ENCODE data around the gene PRDM16. TPM values are rescaled to one million over a fixed set of nuclear protein-coding genes. Genes with fewer than 3 reads are reported as not detected.

PRDM16 gene
- total RNA-seq, 1 experiment from 2014 or later = 0.17 TPM

DNA sequence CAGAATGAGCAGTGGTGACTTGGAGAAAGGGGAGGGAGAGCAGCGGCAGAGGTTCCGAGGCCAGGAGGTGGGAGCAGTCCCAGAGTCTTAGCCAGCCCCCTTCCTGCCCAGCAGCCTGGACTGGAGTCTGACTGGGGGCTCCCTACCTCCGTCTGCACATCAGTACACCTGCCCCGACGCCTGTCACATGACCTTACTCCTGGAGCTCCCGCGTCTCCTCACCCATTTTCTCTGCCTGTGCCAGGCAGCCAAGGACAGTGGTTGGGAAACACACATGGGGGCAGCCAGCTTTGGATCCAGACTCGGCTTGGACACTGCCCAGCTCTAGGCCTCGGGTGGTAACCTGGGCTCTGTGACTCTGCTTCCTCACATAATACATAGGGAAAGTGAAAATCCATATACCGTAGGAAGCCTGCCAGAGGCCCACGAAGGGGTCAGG, 30.9 kb upstream of the PRDM16 start:
- no peak for DNase-seq
- H3K9me3 ChIP-seq (ENCODE audit: control insufficient read depth, low read depth, low read length) = peaks cover 8% of the 10 kb centered on the region

More for the DNA sequence above, 30.9 kb upstream of the PRDM16 start:
- Histone ChIP-seq H3K4ac (ENCODE audit: low read depth, low read length) (no peak overlapping the region), H3K56ac (ENCODE audit: insufficient read length, low read depth, low read length) (no peak overlapping the region), H3K79me1 (ENCODE audit: insufficient read depth, low read depth, low read length, poor library complexity, severe bottlenecking) (no peaks in the 10 kb centered on the region), H3K18ac (ENCODE audit: insufficient read length, low read depth, low read length) (no peak overlapping the region), H4K8ac (replicated peaks; ENCODE audit: insufficient read length, low read depth, low read length) (no peak overlapping the region), H3K27ac (ENCODE audit: insufficient read length, low read depth, low read length) (no peak overlapping the region), H3K23me2 (ENCODE audit: insufficient read length, low read depth, low read length, poor library complexity, severe bottlenecking) (no peaks in the 10 kb centered on the region), H2AK5ac (ENCODE audit: insufficient read length, low read length) (no peak overlapping the region), H3K79me2 (ENCODE audit: insufficient read depth, low read length) (no peaks in the 10 kb centered on the region), H4K5ac (ENCODE audit: insufficient read length, low read depth, low read length) (no peak overlapping the region), H3T11ph (ENCODE audit: low read length) (no peak overlapping the region), H4K20me1 (ENCODE audit: control insufficient read depth, insufficient read depth, insufficient read length) (no peaks in the 10 kb centered on the region), H2BK120ac (ENCODE audit: low read depth, low read length, poor library complexity, severe bottlenecking) (no peak overlapping the region), H3K4me2 (ENCODE audit: insufficient read depth, insufficient read length, low read length) (no peak overlapping the region), H2BK15ac (ENCODE audit: low read depth, low read length) (no peak overlapping the region), H3K27me3 (ENCODE audit: insufficient read depth, low read length) (no peaks in the 10 kb centered on the region), H3K23ac (ENCODE audit: insufficient read length, low read depth, low read length) (no peak overlapping the region), H3K14ac (ENCODE audit: insufficient read depth, low read length) (no peak overlapping the region), H2AFZ (ENCODE audit: low read length) (no peak overlapping the region), H3K4me1 (ENCODE audit: insufficient read depth, low read length) (no peaks in the 10 kb centered on the region), H2BK5ac (ENCODE audit: insufficient read length, low read length) (no peak overlapping the region), H2BK20ac (ENCODE audit: low read depth, low read length, poor library complexity, severe bottlenecking) (no peak overlapping the region), H4K91ac (ENCODE audit: insufficient read length, low read depth, low read length) (no peak overlapping the region), H2BK12ac (ENCODE audit: insufficient read length, low read depth, low read length) (no peak overlapping the region), H3K9ac (ENCODE audit: extremely low read depth, insufficient read length, low read length) (no peak overlapping the region)
- WGBS (ENCODE audit: extremely low coverage, insufficient read length, low lambda C conversion rate) = no CpG with 5 or more reads among the region's 11 CpGs
- Mint-ChIP-seq H3K27me3 (ENCODE audit: low read depth) (peaks cover 4% of the 10 kb centered on the region), H3K36me3 (ENCODE audit: insufficient read depth in 1 of 3, low read depth in 3 of 3) (peaks cover 0 to 6% (median 0%) of the 10 kb centered on the region in 3 experiments; a peak in 2 of 7 replicates), H3K27ac (no peak overlapping the region), H3K9me3 (peaks cover 0 to 24% of the 10 kb centered on the region in 2 experiments; a peak in 2 of 5 replicates), H3K4me3 (no peak overlapping the region), H3K4me1 (peaks cover 0 to 3% of the 10 kb centered on the region in 2 experiments; a peak in 1 of 4 replicates)
- TF ChIP-seq, protein P1, sequence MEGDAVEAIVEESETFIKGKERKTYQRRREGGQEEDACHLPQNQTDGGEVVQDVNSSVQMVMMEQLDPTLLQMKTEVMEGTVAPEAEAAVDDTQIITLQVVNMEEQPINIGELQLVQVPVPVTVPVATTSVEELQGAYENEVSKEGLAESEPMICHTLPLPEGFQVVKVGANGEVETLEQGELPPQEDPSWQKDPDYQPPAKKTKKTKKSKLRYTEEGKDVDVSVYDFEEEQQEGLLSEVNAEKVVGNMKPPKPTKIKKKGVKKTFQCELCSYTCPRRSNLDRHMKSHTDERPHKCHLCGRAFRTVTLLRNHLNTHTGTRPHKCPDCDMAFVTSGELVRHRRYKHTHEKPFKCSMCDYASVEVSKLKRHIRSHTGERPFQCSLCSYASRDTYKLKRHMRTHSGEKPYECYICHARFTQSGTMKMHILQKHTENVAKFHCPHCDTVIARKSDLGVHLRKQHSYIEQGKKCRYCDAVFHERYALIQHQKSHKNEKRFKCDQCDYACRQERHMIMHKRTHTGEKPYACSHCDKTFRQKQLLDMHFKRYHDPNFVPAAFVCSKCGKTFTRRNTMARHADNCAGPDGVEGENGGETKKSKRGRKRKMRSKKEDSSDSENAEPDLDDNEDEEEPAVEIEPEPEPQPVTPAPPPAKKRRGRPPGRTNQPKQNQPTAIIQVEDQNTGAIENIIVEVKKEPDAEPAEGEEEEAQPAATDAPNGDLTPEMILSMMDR (conservative IDR thresholded peaks at IDR 0.05) = no peak

All from H9 (cell line).